K562 (cell line): Measurements from ENCODE around the gene RINL. TPM values are rescaled to one million over a fixed set of nuclear protein-coding genes. Genes with fewer than 3 reads are reported as not detected.
A peak's percentile ranks its signal among the peaks of the same experiment; 100 is the strongest.

Source experiments
- E2F3 ChIP-seq: fragments of 250-450 bp; sonication (Bioruptor Pico); IDR thresholded peaks from 2 replicates; pipeline ENCODE4 v1.4.0; 2020; ENCODE audit warnings: mild to moderate bottlenecking
- MGA ChIP-seq: fragments of 450-650 bp; IDR thresholded peaks from 2 replicates; pipeline ENCODE4 v1.6.1; 2016; ENCODE audit warnings: mild to moderate bottlenecking, moderate library complexity
- SMC3 ChIP-seq: conservative IDR thresholded peaks from 2 replicates; pipeline ENCODE4 v1.6.1; 2011; ENCODE audit warnings: low read depth, low read length, improper control_type of control experiment; ENCODE audit not compliant: insufficient read depth
- ZNF280A ChIP-seq: fragments of 450-650 bp; IDR thresholded peaks from 2 replicates; pipeline ENCODE4 v1.6.1; 2018; ENCODE audit warnings: mild to moderate bottlenecking, low read depth; ENCODE audit not compliant: partially characterized antibody
- polyA plus RNA-seq, 8 experiments: library from polyadenylated mRNA; depleted of rRNA in 4 of 8; stranded (reverse) in 5 of 8; unstranded in 3 of 8; fragments of >200 nt; fragmentation: Nextera tagmentation in 2 of 8; fragmentation: Illumina TruSeq in 1 of 8; extraction: Ambion mirVana in 2 of 8; extraction: Trizol in 1 of 8; gene quantifications; 2 replicates each; pipeline versions ENCODE4 v1.2.1 to v1.2.3, GENCODE V29; 2011 to 2014; ENCODE audit warnings: inconsistent platforms in 1 of 8, missing spikeins in 1 of 8
- total RNA-seq, 7 experiments: library from RNA; depleted of rRNA in 6 of 7; stranded (reverse); fragments of >200 nt in 6 of 7; fragmentation: Illumina TruSeq in 2 of 7; extraction: Trizol in 2 of 7; gene quantifications; 2 replicates each; pipeline versions ENCODE4 v1.2.1 to v1.2.3, GENCODE V29; 2011 to 2021; ENCODE audit warnings: low replicate concordance in 1 of 7

RINL gene
- total and polyA plus RNA-seq, 9 of the 15 experiments (the other 6 are each of a cell fraction or from before 2014, with no cell fraction given): 0.82 to 10.9 (median 4.9) TPM

GRCh38 chr19:38852231-38853044 lies 25.6 kb downstream of the RINL start (continued):
- TF ChIP-seq MGA (peak; percentile 13; the same call in 1 of the 2 replicates), SMC3 (no peak), ZNF280A (peak; percentile 15), E2F3 (CRISPR knock-in tag) (no peak)
